NCI-H82 (cell line): ENCODE measurements around the gene DMRT3.

Experiments
- DNase-seq: peaks from one replicate; lab custom pipeline; 2025; lab: John Stamatoyannopoulos, UW

The DMRT3 gene

GRCh38 chr9:976258-976942, at the start of gene DMRT3:
DMRT3 (plus strand) TSS chr9:976655; CDS start chr9:977002, 347 bp downstream.
- peak; percentile 51 for DNase-seq

GRCh38 chr9:926976-927375, 49.5 kb upstream of the DMRT3 start:
- no peak for DNase-seq

DNA sequence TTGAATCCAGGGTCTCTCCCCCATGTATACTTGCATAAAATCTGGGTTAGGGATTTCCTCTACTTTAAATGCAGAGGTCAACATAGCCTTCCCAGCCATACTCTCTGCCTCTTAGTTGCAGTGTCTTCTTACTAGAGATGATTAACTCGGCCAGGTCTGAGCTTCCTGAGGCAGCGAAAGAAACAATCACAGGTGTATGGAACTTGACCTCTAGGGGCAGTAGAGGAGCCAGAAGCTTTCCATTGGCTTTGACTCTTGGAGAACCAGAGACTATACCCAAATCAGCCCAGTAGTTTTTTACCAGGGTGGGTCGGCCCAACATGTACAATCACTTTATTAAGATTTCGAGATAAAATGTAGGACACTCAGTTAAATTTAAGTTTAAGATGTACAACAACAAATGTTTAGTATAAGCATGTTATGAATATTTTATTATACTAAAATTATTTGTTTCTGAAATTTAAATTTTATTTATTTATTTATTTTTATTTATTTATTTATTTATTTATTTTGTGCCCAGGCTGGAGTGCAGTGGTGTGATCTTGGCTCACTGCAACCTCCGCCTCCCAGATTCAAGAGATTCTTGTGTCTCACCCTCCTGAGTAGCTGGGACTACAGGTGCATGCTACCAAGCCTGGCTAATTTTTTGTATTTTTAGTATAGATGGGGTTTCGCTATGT, 48.0 kb upstream of the DMRT3 start:
- peak; percentile 76 for DNase-seq

GRCh38 chr9:929719-930118, 46.7 kb upstream of the DMRT3 start:
- DNase-seq, result no peak

DNA sequence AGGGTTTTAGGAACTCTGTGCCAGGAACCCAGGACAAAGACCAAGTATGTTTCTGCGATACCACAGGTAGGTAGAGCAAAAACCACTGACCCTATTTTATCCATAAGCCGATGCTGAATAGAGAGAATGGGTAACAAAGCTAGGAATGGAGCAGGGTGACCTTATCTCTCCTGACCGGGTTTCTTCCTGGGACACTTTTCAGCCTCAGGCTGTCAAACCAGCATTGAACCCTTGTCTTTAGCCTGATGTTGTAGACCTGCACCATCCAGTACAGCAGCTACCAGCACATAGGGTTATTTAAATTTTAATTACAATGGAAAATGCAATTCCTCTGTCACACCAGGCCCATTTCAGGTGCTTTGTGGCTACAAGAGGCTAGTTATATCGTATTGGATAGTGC, 43.1 kb upstream of the DMRT3 start:
- DNase-seq, result no peak

DNA sequence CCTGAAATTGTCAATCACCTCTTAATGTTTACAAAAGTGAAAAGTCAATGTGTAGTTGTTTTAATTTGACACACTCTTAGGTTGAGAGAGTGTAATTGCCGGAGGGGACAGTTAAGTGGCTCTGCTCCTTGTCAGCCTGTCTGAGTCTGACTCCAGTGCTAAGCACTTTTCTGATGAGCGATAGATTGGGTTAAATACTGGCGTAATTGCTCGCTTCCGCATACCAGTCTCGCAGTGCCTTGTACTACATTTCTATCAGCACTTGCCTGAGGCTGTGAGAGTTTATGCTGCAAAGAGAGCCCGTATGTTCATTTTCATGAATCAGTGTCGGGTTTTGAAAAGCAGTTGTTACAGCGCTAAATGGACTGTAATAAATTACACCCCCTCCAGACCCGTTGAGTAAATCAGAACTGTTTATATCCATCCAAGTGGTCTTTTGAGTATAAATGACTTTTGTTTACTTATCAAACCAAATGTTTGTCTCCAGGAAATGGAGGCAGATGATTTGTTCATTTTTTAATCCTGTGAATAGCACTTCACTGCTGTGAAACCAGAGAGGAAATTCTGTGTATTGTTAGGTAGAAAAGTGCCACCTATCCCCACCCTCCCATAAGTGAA, 41.0 kb upstream of the DMRT3 start:
- no peak for DNase-seq

DNA sequence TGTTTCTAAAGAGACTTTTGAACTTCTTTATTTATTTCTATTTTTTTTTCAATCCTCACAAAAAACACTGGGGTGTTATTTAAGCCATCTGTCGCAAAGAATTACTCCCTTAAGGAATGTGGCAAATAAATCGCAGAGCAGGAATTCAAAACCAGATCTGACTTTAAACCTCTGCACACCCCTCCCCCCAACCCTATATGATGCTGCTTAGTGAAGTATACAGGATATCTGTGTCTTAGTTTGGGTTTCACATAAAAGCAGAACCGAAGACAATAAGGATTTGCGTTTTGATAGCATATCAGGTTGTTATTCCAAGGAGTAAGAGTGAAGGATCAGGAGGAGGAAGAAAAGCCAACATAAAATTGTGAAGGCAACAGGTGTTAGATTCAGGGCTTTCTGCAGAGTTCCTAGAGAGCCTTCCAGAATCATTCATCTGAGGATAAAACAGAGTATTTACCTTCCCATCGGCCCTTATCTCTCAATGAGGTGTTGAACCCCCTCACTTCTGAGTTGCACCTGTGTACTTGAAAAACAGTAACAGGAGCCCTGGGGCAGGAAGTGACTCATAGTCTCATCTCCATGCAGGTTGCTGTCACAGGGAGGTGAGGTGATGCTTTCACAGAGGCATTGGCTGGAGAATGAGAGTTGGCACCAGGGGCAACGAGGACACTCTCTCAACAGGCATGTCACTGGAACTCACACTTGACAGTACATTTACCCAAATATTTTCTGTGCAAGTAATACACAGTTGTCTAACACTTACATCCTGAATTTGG, 33.5 kb upstream of the DMRT3 start:
- DNase-seq, result no peak

DNA sequence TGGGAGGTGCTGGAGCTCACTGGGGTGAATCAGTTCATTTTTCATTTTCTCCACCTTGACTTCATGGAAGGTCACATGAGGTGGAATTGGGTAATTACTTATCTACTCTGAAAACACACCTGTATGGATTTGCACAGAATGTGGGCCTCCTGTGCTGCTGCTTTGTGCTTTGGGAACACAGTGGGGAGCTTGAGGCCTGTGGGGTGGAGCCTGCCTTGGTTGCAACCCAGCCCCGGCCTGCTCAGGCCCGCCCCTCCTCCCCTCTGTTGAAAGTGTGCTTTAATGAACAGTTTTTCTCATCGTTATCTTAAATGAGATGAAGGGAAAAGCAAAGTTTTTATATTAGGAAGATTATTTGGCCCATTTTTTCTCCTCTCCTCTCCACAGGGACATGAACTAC, 28.5 kb upstream of the DMRT3 start:
- DNase-seq, result no peak

- DNase-seq, result no peak
Measured at GRCh38 chr9:948497-948896, 28.0 kb upstream of the DMRT3 start.

GRCh38 chr9:950139-950538, 26.3 kb upstream of the DMRT3 start:
- no peak for DNase-seq

DNA sequence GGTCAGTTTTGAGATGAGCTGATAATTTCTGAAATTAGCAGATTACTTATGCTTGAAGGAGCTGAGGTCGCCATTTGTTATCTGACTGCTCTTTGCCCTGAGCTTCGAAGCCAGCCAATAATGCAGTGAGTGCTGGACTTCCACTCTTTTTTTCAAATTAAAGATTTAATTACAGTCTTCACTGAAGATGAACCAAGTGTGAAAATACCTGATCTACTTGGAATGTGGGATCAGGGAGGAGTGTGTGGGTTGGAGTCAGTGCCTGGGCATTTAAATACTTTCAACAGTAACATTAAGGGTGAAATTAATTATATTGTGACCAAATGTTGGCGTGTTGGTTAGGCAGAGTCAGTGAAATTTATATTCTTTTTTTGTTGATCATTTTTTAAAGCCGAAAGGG, 23.9 kb upstream of the DMRT3 start:
- no peak for DNase-seq

DNA sequence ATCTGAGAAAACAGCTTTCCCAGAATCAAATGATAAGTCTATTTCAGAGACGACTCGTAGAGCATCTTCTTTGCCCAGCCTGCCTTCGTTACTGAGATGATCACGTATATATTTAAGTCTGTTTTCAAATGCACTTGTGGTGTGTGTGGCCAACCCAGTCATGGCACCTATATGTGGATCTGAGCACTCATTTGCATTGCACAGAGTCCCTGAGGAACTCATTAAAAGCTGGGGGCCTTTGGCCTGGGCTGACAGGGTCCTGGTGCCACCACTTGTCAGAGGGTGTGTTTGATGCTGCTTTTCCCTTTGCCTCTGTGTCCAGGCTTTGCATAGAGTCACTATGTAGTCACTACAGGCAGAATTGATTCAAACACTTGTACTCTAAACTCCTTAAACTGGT, 17.4 kb upstream of the DMRT3 start:
- no peak for DNase-seq

GRCh38 chr9:959914-960313, 16.5 kb upstream of the DMRT3 start:
- no peak for DNase-seq

DNA sequence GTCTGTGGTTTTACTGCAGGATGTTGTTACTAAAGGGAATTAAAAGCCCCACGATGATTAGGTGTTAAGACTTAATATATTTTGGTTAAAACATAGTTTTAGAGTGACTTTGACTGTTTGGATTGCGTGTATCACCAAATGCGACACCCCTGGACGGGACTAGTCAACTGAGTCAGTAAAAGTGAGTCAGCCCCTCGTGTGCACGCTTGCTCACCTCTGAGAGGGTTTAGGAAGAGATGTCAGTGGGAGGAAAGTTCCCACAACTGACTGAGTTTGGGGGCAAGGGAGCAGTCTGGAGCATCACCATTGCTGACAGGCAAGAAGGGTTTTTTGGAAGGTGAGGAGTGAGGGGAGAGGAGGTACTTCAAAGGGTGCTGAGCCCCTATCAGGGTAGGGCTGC, 14.4 kb upstream of the DMRT3 start:
- no peak for DNase-seq

GRCh38 chr9:965497-965896, 11.0 kb upstream of the DMRT3 start:
- DNase-seq, result no peak

DNA sequence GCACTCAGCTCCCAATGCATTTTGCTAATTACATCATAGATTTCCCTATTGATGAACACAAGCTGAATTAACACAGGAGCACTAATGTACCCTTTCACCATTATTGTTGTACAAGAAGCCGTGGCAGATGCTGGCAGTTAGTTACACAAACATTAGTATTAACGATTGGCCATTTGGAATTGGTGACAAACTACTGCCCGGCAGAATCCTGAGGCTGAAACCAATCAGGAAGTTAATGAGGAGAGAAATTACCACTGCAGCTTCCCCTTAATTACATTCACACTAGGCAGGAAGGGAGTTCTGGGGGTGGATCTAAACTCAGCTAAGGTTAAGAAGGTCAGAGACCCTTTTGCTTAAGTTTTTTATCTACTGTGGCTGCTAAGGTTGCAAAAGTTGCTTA, 9.6 kb upstream of the DMRT3 start:
- DNase-seq, result no peak

GRCh38 chr9:967436-967835, 9.0 kb upstream of the DMRT3 start:
- no peak for DNase-seq

- peak; percentile 25 for DNase-seq
Measured at GRCh38 chr9:967903-968641, 8.4 kb upstream of the DMRT3 start.

DNA sequence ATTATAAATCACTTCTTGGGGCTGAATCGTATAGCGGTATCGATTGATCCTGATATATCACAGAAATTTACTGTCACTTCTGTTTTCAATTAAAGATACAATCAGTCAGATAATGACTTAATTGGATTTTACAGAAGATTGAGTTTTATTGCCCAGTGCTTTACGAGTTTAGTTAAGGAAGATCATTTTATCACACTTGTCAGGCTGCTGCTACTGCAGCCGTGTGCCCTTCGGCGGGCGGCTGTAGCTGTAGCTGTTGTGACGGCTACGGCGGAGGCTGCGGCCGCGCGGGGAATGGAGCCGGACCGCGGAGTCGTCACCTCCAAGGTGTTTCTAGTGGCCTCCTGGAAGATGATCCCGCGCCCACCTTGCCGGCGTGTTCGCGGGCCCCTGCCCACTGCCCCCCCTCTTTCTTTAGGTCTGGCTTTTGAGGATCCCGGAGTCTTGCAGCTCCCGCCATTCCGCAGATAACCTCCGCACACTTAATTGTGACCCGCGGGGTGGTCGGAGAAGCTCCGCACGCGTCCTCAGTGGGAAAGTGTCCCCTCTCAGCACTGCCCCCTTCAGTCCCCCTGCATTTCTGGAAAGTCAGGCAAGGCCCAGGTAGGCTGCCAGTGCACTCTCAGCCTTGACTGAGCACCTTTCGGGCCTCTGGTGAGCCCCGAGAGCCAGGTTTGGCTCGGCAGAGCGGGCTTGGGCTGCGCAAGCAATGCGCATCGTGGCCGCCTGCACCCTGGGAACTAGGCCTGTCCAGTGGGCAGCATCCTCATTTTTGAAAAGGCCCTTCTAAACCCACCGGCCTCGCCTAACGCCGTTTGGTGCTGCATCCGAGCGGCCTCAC, 6.9 kb upstream of the DMRT3 start:
- DNase-seq, result peak; percentile 62

DNA sequence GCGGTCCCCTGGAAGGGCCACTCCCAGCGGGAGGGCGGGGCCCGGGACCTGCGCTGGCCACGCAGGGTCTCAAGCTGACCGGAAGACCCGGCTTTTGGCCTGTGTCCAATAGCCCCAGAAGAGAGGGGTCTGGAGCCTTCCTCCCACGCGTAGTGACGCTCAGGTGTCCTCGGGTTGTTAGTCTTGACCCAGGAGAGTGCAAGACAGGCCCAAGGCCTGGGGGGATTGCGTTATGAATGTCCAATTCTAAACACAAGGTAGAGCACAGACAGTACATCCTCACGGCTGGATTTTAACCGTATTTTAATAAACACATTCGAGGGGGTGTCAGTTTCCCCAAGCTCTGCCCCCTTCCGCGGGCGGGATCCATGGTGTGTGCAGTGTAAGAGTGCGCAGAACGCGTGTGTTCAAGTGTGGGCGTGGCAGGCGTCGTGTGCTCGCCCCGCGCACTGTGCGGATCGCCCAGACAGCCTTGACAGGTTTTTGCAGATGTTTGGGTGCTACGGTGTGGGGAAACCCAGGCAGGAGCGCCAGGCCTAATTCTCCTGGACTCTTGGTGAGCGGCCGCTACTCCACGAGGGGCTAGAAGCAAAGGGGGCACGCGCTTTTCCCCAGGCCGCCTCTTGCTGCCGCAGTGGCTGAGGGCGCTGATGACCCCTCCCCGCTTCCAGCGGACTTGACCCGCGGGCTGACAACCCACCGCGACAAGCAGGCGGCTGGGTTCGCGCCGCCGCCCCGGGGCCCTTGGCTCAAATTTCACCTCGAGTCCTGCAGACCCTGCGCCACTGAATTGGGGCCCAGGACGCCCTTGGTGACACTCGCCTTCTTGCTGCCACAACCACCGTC, 6.1 kb upstream of the DMRT3 start:
- no peak for DNase-seq
